Aorta (tissue), 5 donors: Measurements from ENCODE around the gene CPVL. TPM values are rescaled to one million over a fixed set of nuclear protein-coding genes. Genes with fewer than 3 reads are reported as not detected.

ENCODE experiments used
- ATAC-seq: fragments of 200-7000 bp; cut with Tn5 transposase; one replicate; pipeline ENCODE4 v1.9.1; 2022; ENCODE audit warnings: moderate library complexity; ENCODE audit not compliant: low FRiP score
- DNase-seq, 2 donors: peaks; one replicate each; pipeline ENCODE4 v3.0.0-alpha.2; 2020
- H3K27ac ChIP-seq, 2 donors: one replicate each; pipeline ENCODE4 v1.5.1; 2013; ENCODE audit warnings: low read length in 2 of 2, mild to moderate bottlenecking in 2 of 2, moderate library complexity in 2 of 2, control low read depth in 1 of 2, inconsistent platforms in 1 of 2, low read depth in 1 of 2
- H3K27me3 ChIP-seq, 2 donors: one replicate each; pipeline ENCODE4 v1.6.1; 2013; ENCODE audit warnings: control low read depth in 1 of 2, low read length in 1 of 2, mild to moderate bottlenecking in 1 of 2, moderate library complexity in 1 of 2; ENCODE audit not compliant: insufficient read depth in 2 of 2, control insufficient read depth in 1 of 2
- H3K36me3 ChIP-seq, 2 donors: one replicate each; pipeline ENCODE4 v1.6.1; 2013; ENCODE audit warnings: control low read depth in 1 of 2, low read length in 1 of 2, mild to moderate bottlenecking in 1 of 2; ENCODE audit not compliant: insufficient read depth in 2 of 2, control insufficient read depth in 1 of 2
- H3K4me1 ChIP-seq, 2 donors: one replicate each; pipeline ENCODE4 v1.6.1; 2013; ENCODE audit warnings: low read length in 2 of 2, control low read depth in 1 of 2, mild to moderate bottlenecking in 1 of 2, moderate library complexity in 1 of 2; ENCODE audit not compliant: insufficient read depth in 2 of 2, control insufficient read depth in 1 of 2
- H3K4me3 ChIP-seq, 2 donors: one replicate each; pipeline ENCODE4 v1.5.1; 2013; ENCODE audit warnings: low read length in 2 of 2, control low read depth in 1 of 2, mild to moderate bottlenecking in 1 of 2
- H3K9me3 ChIP-seq: one replicate; pipeline ENCODE4 v1.6.1; 2013; ENCODE audit warnings: mild to moderate bottlenecking, low read length; ENCODE audit not compliant: control insufficient read depth
- whole genome bisulfite sequencing, 2 donors: extraction: QIAGEN DNeasy Blood & Tissue Kit; methylation state at CpG; one replicate each; pipeline ENCODE4 v1.1.7; 2013; 5-methylcytosine and 5-hydroxymethylcytosine counted together
- intact Hi-C, 2 donors: fragments of 100-400 bp; cut with DNase I; formaldehyde crosslinking; loops; one replicate each; pipeline versions ENCODE4 v1.14.2 to v1.15.0; 2022
- polyA plus RNA-seq, 2 donors: library from polyadenylated mRNA; stranded (reverse); fragments of 200-250 nt; gene quantifications; one replicate each; pipeline ENCODE4 v1.2.3, GENCODE V29; 2013
- total RNA-seq, 2 donors: library from RNA; stranded (reverse); fragmentation: NEBNext Ultra II Directional; extraction: Animal tissue kit (Norgen Biotek cat#: 25700); gene quantifications; one replicate each; pipeline ENCODE4 v1.2.1, GENCODE V29; 2021
- donor health status: healthy with polysubstance abuse.
- donor health status: Bipolar disorder and iron deficiency.
- donor health status: DM: no; HTN: no; CAD: no.
- donor health status: DM: no; HTN: no; CAD: no.
- donor health status: DM: yes; HTN: yes; CAD: no.

Gene CPVL
- total and polyA plus RNA-seq, 4 donors: 2.7 to 50.2 (median 24.3) TPM

- DNase-seq (no peak), ATAC-seq (no peak)
- H3K27me3 ChIP-seq: no peaks in the 10 kb centered on the region
- H3K4me1 ChIP-seq: no peaks in the 10 kb centered on the region
- 79 to 83% methylated on average over 11 of the region's 11 CpGs for WGBS, 2 donors
- intact Hi-C loops: no loop called here
- H3K9me3 ChIP-seq: no peaks in the 10 kb centered on the region
- H3K4me3 ChIP-seq: no peak overlapping the region
- H3K36me3 ChIP-seq: no peaks in the 10 kb centered on the region
- no peak overlapping the region for H3K27ac ChIP-seq
These were observed 160.1 kb downstream of the CPVL start for GRCh38 chr7:28986028-28986764.

GRCh38 chr7:28984631-28985030 is 161.7 kb downstream of the CPVL start:
- intact Hi-C loops: no loop called here
- WGBS, 2 donors: 47 to 53% methylated on average over 4 of the region's 4 CpGs
- DNase-seq: peak in 1 of 2 donors; percentile 78
- no peak for ATAC-seq
- H3K27me3 ChIP-seq: no peaks in the 10 kb centered on the region
- H3K4me1 ChIP-seq: no peaks in the 10 kb centered on the region
- no peaks in the 10 kb centered on the region for H3K36me3 ChIP-seq
- H3K4me3 ChIP-seq: no peak overlapping the region
- H3K9me3 ChIP-seq: no peaks in the 10 kb centered on the region
- no peak overlapping the region for H3K27ac ChIP-seq

GRCh38 chr7:28984217-28984616 is 162.1 kb downstream of the CPVL start:
- H3K27ac ChIP-seq: no peak overlapping the region
- H3K27me3 ChIP-seq: no peaks in the 10 kb centered on the region
- H3K36me3 ChIP-seq: no peaks in the 10 kb centered on the region
- ATAC-seq: no peak
- no peak for DNase-seq
- H3K9me3 ChIP-seq: no peaks in the 10 kb centered on the region
- intact Hi-C loops: no loop called here
- H3K4me1 ChIP-seq: no peaks in the 10 kb centered on the region
- no peak overlapping the region for H3K4me3 ChIP-seq

GRCh38 chr7:28983396-28984190 is 162.7 kb downstream of the CPVL start:
- WGBS, 2 donors: 95% methylated on average over 4 of the region's 4 CpGs
- intact Hi-C loops: no loop called here
- DNase-seq (no peak), ATAC-seq (no peak)
- Histone ChIP-seq H3K36me3 (no peaks in the 10 kb centered on the region), H3K4me3 (no peak overlapping the region), H3K9me3 (no peaks in the 10 kb centered on the region), H3K27ac (no peak overlapping the region), H3K4me1 (no peaks in the 10 kb centered on the region), H3K27me3 (no peaks in the 10 kb centered on the region)

GRCh38 chr7:28981161-28981465 is 165.2 kb downstream of the CPVL start:
- H3K4me3 ChIP-seq: no peak overlapping the region
- no peaks in the 10 kb centered on the region for H3K36me3 ChIP-seq
- WGBS, 2 donors: 23 to 28% methylated on average over 4 of the region's 4 CpGs
- no peaks in the 10 kb centered on the region for H3K9me3 ChIP-seq
- no peak for ATAC-seq
- H3K27me3 ChIP-seq: peaks cover 0 to 2% of the 10 kb centered on the region in 2 donors
- intact Hi-C loops: no loop called here
- H3K4me1 ChIP-seq: no peaks in the 10 kb centered on the region
- DNase-seq: no peak
- no peak overlapping the region for H3K27ac ChIP-seq

- DNase-seq: no peak
- 85 to 87% methylated on average over 8 of the region's 8 CpGs for WGBS, 2 donors
- no peak overlapping the region for H3K27ac ChIP-seq
- intact Hi-C loops: no loop called here
- ATAC-seq: no peak
- H3K4me3 ChIP-seq: no peak overlapping the region
- no peaks in the 10 kb centered on the region for H3K36me3 ChIP-seq
- H3K27me3 ChIP-seq: peaks cover 0 to 2% of the 10 kb centered on the region in 2 donors
- no peaks in the 10 kb centered on the region for H3K9me3 ChIP-seq
- H3K4me1 ChIP-seq: no peaks in the 10 kb centered on the region
These were observed 165.7 kb downstream of the CPVL start for GRCh38 chr7:28980451-28981160.

- H3K27me3 ChIP-seq: peaks cover 0 to 2% of the 10 kb centered on the region in 2 donors
- intact Hi-C loops: no loop called here
- DNase-seq (peak in 1 of 2 donors; percentile 61), ATAC-seq (peak; percentile 67)
- 68 to 76% methylated on average over 3 of the region's 3 CpGs for WGBS, 2 donors
- H3K4me3 ChIP-seq: no peak overlapping the region
- H3K36me3 ChIP-seq: no peaks in the 10 kb centered on the region
- H3K9me3 ChIP-seq: no peaks in the 10 kb centered on the region
- no peaks in the 10 kb centered on the region for H3K4me1 ChIP-seq
- H3K27ac ChIP-seq: no peak overlapping the region
These were observed 166.6 kb downstream of the CPVL start for GRCh38 chr7:28979776-28980175.

- WGBS, 2 donors: 48 to 67% methylated on average over 1 of the region's 1 CpG
- no peak for ATAC-seq
These were observed 168.5 kb downstream of the CPVL start for GRCh38 chr7:28977881-28978280.

More at GRCh38 chr7:28977881-28978280, 168.5 kb downstream of the CPVL start:
- Histone ChIP-seq H3K9me3 (peaks cover 7% of the 10 kb centered on the region), H3K4me1 (no peaks in the 10 kb centered on the region), H3K27ac (no peak overlapping the region), H3K27me3 (peaks cover 0 to 2% of the 10 kb centered on the region in 2 donors), H3K4me3 (no peak overlapping the region), H3K36me3 (no peaks in the 10 kb centered on the region)
- no peak for DNase-seq
- intact Hi-C loops: no loop called here
